Measurements from ENCODE around the gene MACROD2. TPM values are rescaled to one million over a fixed set of nuclear protein-coding genes. Genes with fewer than 3 reads are reported as not detected.

Gene MACROD2
- total and polyA plus RNA-seq, 2 of the 4 experiments (the other 2 are of a cell fraction): not detected

DNA sequence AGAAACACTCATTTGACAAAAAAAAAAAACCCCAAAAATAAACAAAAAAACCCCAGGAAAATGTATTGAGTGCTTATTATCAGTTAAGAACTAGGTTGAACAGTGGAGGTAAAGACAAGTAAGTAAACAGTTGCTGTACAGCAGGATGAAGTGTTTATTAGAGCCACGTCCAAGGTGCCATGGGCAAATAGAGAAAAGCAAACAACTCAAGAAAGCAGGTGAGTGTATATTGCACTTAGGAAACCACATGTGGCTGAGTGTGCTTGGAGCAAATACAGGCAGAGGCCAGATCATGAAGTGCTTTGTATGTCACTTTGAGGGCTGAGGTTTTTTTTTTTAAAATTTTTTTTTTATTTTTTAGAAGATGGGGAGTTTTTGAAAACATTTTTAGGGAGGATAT, 98.3 kb downstream of the MACROD2 start:
- H3K9ac ChIP-seq (ENCODE audit: low read depth, low read length): no peak overlapping the region
- H2BK120ac ChIP-seq (ENCODE audit: low read depth, low read length): no peak overlapping the region
- CTCF ChIA-PET: no interaction called here
- no peak overlapping the region for H2BK15ac ChIP-seq (ENCODE audit: low read depth, low read length)
- H3K23ac ChIP-seq (ENCODE audit: low read depth, low read length): no peak overlapping the region
- no peak overlapping the region for H2AK9ac ChIP-seq (replicated peaks; ENCODE audit: low read depth, low read length, poor library complexity)
- 29% methylated on average over 1 of the region's 1 CpG; no CpG with 5 or more reads in 1 of the 2 experiments for WGBS, 2 experiments (ENCODE audit: extremely low coverage in 2 of 2, insufficient read length in 1 of 2)
- H4K5ac ChIP-seq (ENCODE audit: low read depth, low read length): no peak overlapping the region
- H3K14ac ChIP-seq (replicated peaks; ENCODE audit: low read depth, low read length): no peak overlapping the region
- no peaks in the 10 kb centered on the region for H3K9me1 ChIP-seq (ENCODE audit: insufficient read depth, low read length)
- H3K56ac ChIP-seq (ENCODE audit: extremely low read depth, insufficient read depth, low read length): no peak overlapping the region
- no peaks in the 10 kb centered on the region for H3K4me1 ChIP-seq (ENCODE audit: control insufficient read depth, insufficient read depth, low read length)
- no peak overlapping the region for H3K27ac ChIP-seq (ENCODE audit: insufficient read depth, low read length)
- no peaks in the 10 kb centered on the region for H3K9me3 ChIP-seq (ENCODE audit: control insufficient read depth, insufficient read depth, low read length)
- no peak overlapping the region for H3K18ac ChIP-seq (ENCODE audit: low read depth, low read length)
- in situ Hi-C loops (cut with MboI; ENCODE audit: low sequenced_read_pairs) (no loop called here), dilution Hi-C loops (cut with HindIII; ENCODE audit: low sequenced_read_pairs, unreplicated experiment) (no loop called here), intact Hi-C loops (cut with micrococcal nuclease) (no loop called here)
- H4K8ac ChIP-seq (ENCODE audit: low read depth in 2 of 2, low read length in 2 of 2): no peak overlapping the region
- BruUV-seq (replicated peaks): no TSS peak
- H3K36me3 ChIP-seq (ENCODE audit: control insufficient read depth, insufficient read depth, low read length): no peaks in the 10 kb centered on the region
- H2AFZ ChIP-seq (replicated peaks; ENCODE audit: low read length, poor library complexity): no peak overlapping the region
- H3K79me1 ChIP-seq (ENCODE audit: low read depth in 1 of 2, low read length in 2 of 2): no peaks in the 10 kb centered on the region
- no peaks in the 10 kb centered on the region for H3K27me3 ChIP-seq (ENCODE audit: control insufficient read depth, insufficient read depth, low read length)
- no peak overlapping the region for H4K91ac ChIP-seq (ENCODE audit: insufficient read depth, low read depth, low read length)
- POLR2A ChIA-PET (ENCODE audit: unreplicated experiment): no interaction called here
- no peak overlapping the region for H3K4ac ChIP-seq (ENCODE audit: low read depth, low read length)
- H2BK5ac ChIP-seq (ENCODE audit: low read depth, low read length, poor library complexity, severe bottlenecking): no peak overlapping the region
- DNase-seq (no peak), ATAC-seq (ENCODE audit: low read depth) (no peak)
- H4K20me1 ChIP-seq (ENCODE audit: insufficient read depth, low read length): no peaks in the 10 kb centered on the region
- no peak overlapping the region for H3K4me3 ChIP-seq (ENCODE audit: insufficient read depth, low read depth, low read length)
- TF ChIP-seq RAD21 (IDR thresholded peaks at IDR 0.05; ENCODE audit: low read length) (no peak), NFE2L2 (IDR thresholded peaks at IDR 0.05; ENCODE audit: low read depth, low read length) (no peak), SMC3 (IDR thresholded peaks at IDR 0.05; ENCODE audit: low read depth, low read length) (no peak), CHD1 (IDR thresholded peaks at IDR 0.05; ENCODE audit: low read depth, low read length) (no peak), RCOR1 (IDR thresholded peaks at IDR 0.05; ENCODE audit: insufficient replicate concordance, low read length) (no peak), MAFK (IDR thresholded peaks at IDR 0.05; ENCODE audit: low read depth, low read length) (no peak), CEBPB (IDR thresholded peaks at IDR 0.05; ENCODE audit: low read depth, low read length) (no peak), FOS (IDR thresholded peaks at IDR 0.05; ENCODE audit: low read depth, low read length) (no peak), RFX5 (IDR thresholded peaks at IDR 0.05; ENCODE audit: low read depth, low read length) (no peak)
- TF ChIP-seq, protein P1, sequence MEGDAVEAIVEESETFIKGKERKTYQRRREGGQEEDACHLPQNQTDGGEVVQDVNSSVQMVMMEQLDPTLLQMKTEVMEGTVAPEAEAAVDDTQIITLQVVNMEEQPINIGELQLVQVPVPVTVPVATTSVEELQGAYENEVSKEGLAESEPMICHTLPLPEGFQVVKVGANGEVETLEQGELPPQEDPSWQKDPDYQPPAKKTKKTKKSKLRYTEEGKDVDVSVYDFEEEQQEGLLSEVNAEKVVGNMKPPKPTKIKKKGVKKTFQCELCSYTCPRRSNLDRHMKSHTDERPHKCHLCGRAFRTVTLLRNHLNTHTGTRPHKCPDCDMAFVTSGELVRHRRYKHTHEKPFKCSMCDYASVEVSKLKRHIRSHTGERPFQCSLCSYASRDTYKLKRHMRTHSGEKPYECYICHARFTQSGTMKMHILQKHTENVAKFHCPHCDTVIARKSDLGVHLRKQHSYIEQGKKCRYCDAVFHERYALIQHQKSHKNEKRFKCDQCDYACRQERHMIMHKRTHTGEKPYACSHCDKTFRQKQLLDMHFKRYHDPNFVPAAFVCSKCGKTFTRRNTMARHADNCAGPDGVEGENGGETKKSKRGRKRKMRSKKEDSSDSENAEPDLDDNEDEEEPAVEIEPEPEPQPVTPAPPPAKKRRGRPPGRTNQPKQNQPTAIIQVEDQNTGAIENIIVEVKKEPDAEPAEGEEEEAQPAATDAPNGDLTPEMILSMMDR (conservative IDR thresholded peaks at IDR 0.05; ENCODE audit: low read depth, low read length): no peak
- no peak overlapping the region for H2AK5ac ChIP-seq (ENCODE audit: low read depth, low read length)
- no peak overlapping the region for H3K4me2 ChIP-seq (ENCODE audit: low read depth, low read length)
- H2BK20ac ChIP-seq (ENCODE audit: low read depth, low read length): no peak overlapping the region

Measured in IMR-90 (cell line).